Activated CD4-positive, CD25-positive, alpha-beta regulatory T cell treated with anti-CD3 and anti-CD28 coated beads, Interleukin-2, amount 50 U/mL, for 16 hours (primary cell): Measurements from ENCODE around the gene DAPL1.
"Not testable (repeated sequence)": the region's sequence is repeated elsewhere in the genome, so short reads cannot be mapped to it uniquely, and the experiment has no call there.

Experiments used
- DNase-seq: peaks from one replicate; pipeline ENCODE4 v3.0.0-alpha.2; 2020; ENCODE audit warnings: low read depth, low spot score

The DAPL1 gene

GRCh38 chr2:158822193-158822592, 27.1 kb downstream of the DAPL1 start:
- no peak for DNase-seq

GRCh38 chr2:158823486-158824237, 28.5 kb downstream of the DAPL1 start:
- no peak for DNase-seq

GRCh38 chr2:158825021-158825420, 29.9 kb downstream of the DAPL1 start:
- no peak for DNase-seq

GRCh38 chr2:158826965-158827364, 31.8 kb downstream of the DAPL1 start:
- DNase-seq, result no peak

GRCh38 chr2:158828378-158829164, 33.5 kb downstream of the DAPL1 start:
- DNase-seq, result no peak

- no peak for DNase-seq
Measured at GRCh38 chr2:158829167-158829566, 34.0 kb downstream of the DAPL1 start.

- no peak for DNase-seq
Measured at GRCh38 chr2:158830201-158830600, 35.1 kb downstream of the DAPL1 start.

- DNase-seq, result no peak
Measured at GRCh38 chr2:158835431-158835830, 40.3 kb downstream of the DAPL1 start.

GRCh38 chr2:158837645-158838044, 42.5 kb downstream of the DAPL1 start:
- no peak for DNase-seq

GRCh38 chr2:158841850-158842249, 46.7 kb downstream of the DAPL1 start:
- no peak for DNase-seq

- no peak for DNase-seq
Measured at GRCh38 chr2:158845444-158845843, 50.3 kb downstream of the DAPL1 start.

- no peak for DNase-seq
Measured at GRCh38 chr2:158845859-158846258, 50.7 kb downstream of the DAPL1 start.

GRCh38 chr2:158847526-158847925, 52.4 kb downstream of the DAPL1 start:
- not testable (repeated sequence) for DNase-seq

GRCh38 chr2:158848031-158848970, 53.2 kb downstream of the DAPL1 start:
- not testable (repeated sequence) for DNase-seq

GRCh38 chr2:158860179-158860578, 65.1 kb downstream of the DAPL1 start:
- DNase-seq, result not testable (repeated sequence)

GRCh38 chr2:158861626-158862025, 66.5 kb downstream of the DAPL1 start:
- DNase-seq, result not testable (repeated sequence)

GRCh38 chr2:158865469-158865868, 70.4 kb downstream of the DAPL1 start:
- DNase-seq, result not testable (repeated sequence)
